H1 (cell line): ENCODE data around the gene P3H1. TPM values are rescaled to one million over a fixed set of nuclear protein-coding genes. Genes with fewer than 3 reads are reported as not detected.

Experiments
- CTCF ChIA-PET: fragments of 300-600 bp; sonication (Branson Sonifier 250); formaldehyde crosslinking; loops from one replicate; lab custom pipeline; 2021; ENCODE audit not compliant: partially characterized antibody; lab: Charles Lee
- POLR2A ChIA-PET: fragments of 300-600 bp; sonication (Branson Sonifier 250); formaldehyde crosslinking; loops from one replicate; lab custom pipeline; 2021; ENCODE audit warnings: inconsistent platforms; ENCODE audit not compliant: partially characterized antibody; lab: Charles Lee
- DNase-seq, 2 experiments: peaks; one replicate each; pipeline versions ENCODE4 v3.0.0 to v3.0.0-alpha.2; 2010 to 2022; ENCODE audit warnings: low spot score in 2 of 2, low read depth in 1 of 2, mixed read lengths in 1 of 2
- FAIRE-seq: peaks from 2 replicates; lab custom pipeline; 2011; peaks lifted over from hg19 to GRCh38; lab: Jason Lieb, UNC
- H2AFZ ChIP-seq: 2 replicates; pipeline ENCODE4 v1.8.1; 2012; ENCODE audit warnings: low read length, inconsistent platforms
- H2AK5ac ChIP-seq: 2 replicates; pipeline ENCODE4 v1.6.1; 2013; ENCODE audit warnings: low read depth, low read length
- H2BK120ac ChIP-seq: replicated peaks from 2 replicates; pipeline ENCODE3; 2013; ENCODE audit warnings: low read depth, low read length, inconsistent platforms
- H2BK12ac ChIP-seq: 2 replicates; pipeline ENCODE4 v1.6.1; 2013; ENCODE audit warnings: low read depth, low read length
- H2BK15ac ChIP-seq: 2 replicates; pipeline ENCODE4 v1.6.1; 2013; ENCODE audit warnings: low read length
- H2BK20ac ChIP-seq: 2 replicates; pipeline ENCODE4 v1.6.1; 2013; ENCODE audit warnings: low read length
- H2BK5ac ChIP-seq: 2 replicates; pipeline ENCODE4 v1.6.1; 2013; ENCODE audit warnings: low read depth, low read length
- H3K14ac ChIP-seq: 2 replicates; pipeline ENCODE4 v1.6.1; 2013; ENCODE audit warnings: inconsistent platforms; ENCODE audit not compliant: insufficient read length
- H3K18ac ChIP-seq: 2 replicates; pipeline ENCODE4 v1.6.1; 2013; ENCODE audit warnings: low read length; ENCODE audit errors: extremely low read depth
- H3K23ac ChIP-seq: 2 replicates; pipeline ENCODE4 v1.6.1; 2013; ENCODE audit warnings: inconsistent platforms; ENCODE audit not compliant: insufficient read length
- H3K23me2 ChIP-seq: 2 replicates; pipeline ENCODE4 v1.6.1; 2013; ENCODE audit warnings: low read depth, low read length
- H3K27ac ChIP-seq: 2 replicates; pipeline ENCODE4 v1.6.1; 2011; ENCODE audit warnings: low read depth, low read length, inconsistent platforms
- H3K27me3 ChIP-seq, 4 experiments: replicated peaks in 1 of 4; 1 replicate in 1 of 4; 2 replicates in 3 of 4; pipeline versions ENCODE4 v1.6.1 to v1.8.1; 2011 to 2013; ENCODE audit warnings: low read length in 3 of 4, mild to moderate bottlenecking in 3 of 4, inconsistent platforms in 2 of 4, mixed read lengths in 2 of 4, moderate library complexity in 1 of 4; ENCODE audit not compliant: control insufficient read depth in 3 of 4, insufficient read depth in 3 of 4; ENCODE audit errors: extremely low read depth in 1 of 4
- H3K36me3 ChIP-seq, 4 experiments: 2 replicates each; pipeline versions ENCODE4 v1.6.1 to v1.8.1; 2011 to 2013; ENCODE audit warnings: mild to moderate bottlenecking in 4 of 4, low read length in 3 of 4, moderate library complexity in 2 of 4, control low read depth in 1 of 4, inconsistent platforms in 1 of 4; ENCODE audit not compliant: insufficient read depth in 4 of 4, control insufficient read depth in 2 of 4
- H3K4ac ChIP-seq: replicated peaks from 2 replicates; pipeline ENCODE3; 2013; ENCODE audit warnings: low read length, low read depth, mixed read lengths, inconsistent platforms; ENCODE audit not compliant: insufficient read length
- H3K4me1 ChIP-seq, 4 experiments: replicated peaks in 1 of 4; 1 replicate in 1 of 4; 2 replicates in 3 of 4; pipeline versions ENCODE4 v1.6.1 to v1.8.1; 2011 to 2013; ENCODE audit warnings: low read length in 3 of 4, inconsistent platforms in 2 of 4, mixed read lengths in 1 of 4; ENCODE audit not compliant: insufficient read depth in 4 of 4, control insufficient read depth in 3 of 4
- H3K4me2 ChIP-seq, 2 experiments: 2 replicates each; pipeline versions ENCODE4 v1.6.1 to v1.8.1; 2011 to 2013; ENCODE audit warnings: low read depth in 2 of 2, low read length in 2 of 2, control low read depth in 1 of 2, inconsistent platforms in 1 of 2, mild to moderate bottlenecking in 1 of 2; ENCODE audit not compliant: insufficient read depth in 1 of 2
- H3K4me3 ChIP-seq, 4 experiments: fragments of 200-600, 300-600 bp in 1 of 4; sonication (generic), shearing (Covaris generic), sonication (Bioruptor Twin) in 1 of 4; 2 replicates each; pipeline versions ENCODE4 v1.5.1 to v1.8.1; 2011 to 2016; ENCODE audit warnings: low read length in 4 of 4, low read depth in 3 of 4, control low read depth in 2 of 4, inconsistent platforms in 2 of 4, mild to moderate bottlenecking in 2 of 4, mixed read lengths in 1 of 4, moderate library complexity in 1 of 4; ENCODE audit not compliant: insufficient read depth in 2 of 4; ENCODE audit errors: extremely low read depth in 1 of 4
- H3K56ac ChIP-seq: replicated peaks from 2 replicates; pipeline ENCODE3; 2013; ENCODE audit warnings: low read depth, mild to moderate bottlenecking, mixed read lengths, low read length, inconsistent platforms; ENCODE audit not compliant: insufficient read length
- H3K79me1 ChIP-seq: 2 replicates; pipeline ENCODE4 v1.6.1; 2013; ENCODE audit warnings: low read depth, low read length, control low read depth
- H3K79me2 ChIP-seq, 2 experiments: 2 replicates each; pipeline versions ENCODE4 v1.6.1 to v1.8.1; 2012 to 2013; ENCODE audit warnings: low read length in 2 of 2, mild to moderate bottlenecking in 2 of 2, inconsistent platforms in 1 of 2; ENCODE audit not compliant: insufficient read depth in 2 of 2, control insufficient read depth in 1 of 2
- H3K9ac ChIP-seq, 4 experiments: replicated peaks in 1 of 4; 1 replicate in 1 of 4; 2 replicates in 3 of 4; pipeline versions ENCODE4 v1.6.1 to v1.8.1; 2011 to 2013; ENCODE audit warnings: low read depth in 3 of 4, low read length in 3 of 4, control low read depth in 2 of 4, mild to moderate bottlenecking in 2 of 4, moderate library complexity in 2 of 4, inconsistent platforms in 1 of 4; ENCODE audit errors: extremely low read depth in 1 of 4
- H3K9me3 ChIP-seq, 2 experiments: 2 replicates each; pipeline versions ENCODE4 v1.6.1 to v1.8.1; 2012 to 2013; ENCODE audit warnings: mild to moderate bottlenecking in 2 of 2, moderate library complexity in 2 of 2, control low read depth in 1 of 2, inconsistent platforms in 1 of 2, low read depth in 1 of 2, low read length in 1 of 2, mixed read lengths in 1 of 2; ENCODE audit not compliant: insufficient read depth in 2 of 2
- H4K20me1 ChIP-seq, 2 experiments: replicated peaks in 1 of 2; 2 replicates each; pipeline versions ENCODE3 to v1.8.1; 2011 to 2013; ENCODE audit warnings: inconsistent platforms in 2 of 2, low read length in 2 of 2, mild to moderate bottlenecking in 1 of 2; ENCODE audit not compliant: insufficient read depth in 2 of 2, control insufficient read depth in 1 of 2
- H4K5ac ChIP-seq: 2 replicates; pipeline ENCODE4 v1.6.1; 2013; ENCODE audit warnings: low read length, low read depth, mixed read lengths, inconsistent platforms; ENCODE audit not compliant: insufficient read length
- H4K8ac ChIP-seq: 2 replicates; pipeline ENCODE4 v1.8.0; 2013; ENCODE audit warnings: mild to moderate bottlenecking, moderate library complexity, low read length, inconsistent platforms; ENCODE audit not compliant: insufficient read depth; ENCODE audit errors: extremely low read depth
- H4K91ac ChIP-seq: replicated peaks from 2 replicates; pipeline ENCODE3; 2013; ENCODE audit warnings: low read length, mixed read lengths, inconsistent platforms; ENCODE audit not compliant: insufficient read length
- CEBPB ChIP-seq: IDR thresholded peaks from 2 replicates; pipeline ENCODE4 v1.6.1; 2012; ENCODE audit warnings: low read depth, low read length
- EZH2 ChIP-seq: fragments of 200-600 bp; sonication (generic); IDR thresholded peaks from 2 replicates; pipeline ENCODE4 v1.7.1; 2012; ENCODE audit warnings: low read depth, mild to moderate bottlenecking, moderate library complexity, low read length, inconsistent platforms; ENCODE audit not compliant: severe bottlenecking
- HDAC2 ChIP-seq, 2 experiments: fragments of 300-600 bp in 1 of 2; sonication (generic) in 1 of 2; IDR thresholded peaks; 2 replicates each; pipeline ENCODE4 v1.6.1; 2011 to 2012; ENCODE audit warnings: low read depth in 2 of 2, low read length in 2 of 2, mild to moderate bottlenecking in 2 of 2, moderate library complexity in 2 of 2, borderline replicate concordance in 1 of 2, inconsistent platforms in 1 of 2
- HDAC6 ChIP-seq: IDR thresholded peaks from one replicate; pipeline ENCODE4 v1.7.1; 2012; ENCODE audit warnings: low read depth, mild to moderate bottlenecking, inconsistent platforms, low read length, moderate library complexity
- KDM4A ChIP-seq: IDR thresholded peaks from one replicate; pipeline ENCODE4 v1.7.1; 2012; ENCODE audit warnings: low read depth, mild to moderate bottlenecking, moderate library complexity, low read length, inconsistent platforms; ENCODE audit not compliant: severe bottlenecking
- KDM5A ChIP-seq: fragments of 200-600 bp; IDR thresholded peaks from 2 replicates; pipeline ENCODE4 v1.7.1; 2012; ENCODE audit warnings: mild to moderate bottlenecking, low read length, inconsistent platforms, mixed read lengths
- NRF1 ChIP-seq: IDR thresholded peaks from 2 replicates; pipeline ENCODE4 v1.6.1; 2011; ENCODE audit warnings: mild to moderate bottlenecking, low read depth, low read length, improper control_type of control experiment
- SIN3A ChIP-seq, 2 experiments: IDR thresholded peaks in 1 of 2; conservative IDR thresholded peaks in 1 of 2; 2 replicates each; pipeline ENCODE4 v1.6.1; 2011 to 2012; ENCODE audit warnings: low read length in 2 of 2, improper control_type of control experiment in 1 of 2, low read depth in 1 of 2, mild to moderate bottlenecking in 1 of 2
- SP1 ChIP-seq: IDR thresholded peaks from 2 replicates; pipeline ENCODE4 v1.6.1; 2011; ENCODE audit warnings: low read depth, low read length
- SUZ12 ChIP-seq: fragments of 200-600 bp; sonication (generic); IDR thresholded peaks from 2 replicates; pipeline ENCODE4 v1.6.1; 2012; ENCODE audit warnings: mild to moderate bottlenecking, inconsistent platforms, low read length, moderate library complexity, mixed read lengths
- TAF1 ChIP-seq: IDR thresholded peaks from 2 replicates; pipeline ENCODE4 v1.6.1; 2011; ENCODE audit warnings: mild to moderate bottlenecking, low read depth, low read length
- TAF7 ChIP-seq: optimal IDR thresholded peaks from 2 replicates; pipeline ENCODE3; 2011; ENCODE audit warnings: low read depth, mild to moderate bottlenecking, inconsistent platforms, low read length, moderate library complexity, borderline replicate concordance
- TBP ChIP-seq: IDR thresholded peaks from 2 replicates; pipeline ENCODE4 v1.6.1; 2011; ENCODE audit warnings: low read depth, low read length, improper control_type of control experiment
- TCF12 ChIP-seq: IDR thresholded peaks from 2 replicates; pipeline ENCODE4 v1.6.1; 2011; ENCODE audit warnings: low read depth, mild to moderate bottlenecking, low read length
- TEAD4 ChIP-seq: IDR thresholded peaks from 2 replicates; pipeline ENCODE4 v1.6.1; 2012; ENCODE audit warnings: low read depth, low read length, inconsistent platforms, mixed read lengths
- polyA plus RNA-seq, 7 experiments: library from polyadenylated mRNA; depleted of rRNA in 3 of 7; stranded (reverse) in 5 of 7; unstranded in 2 of 7; fragments of >200 nt in 5 of 7; fragments of 200-250 nt in 2 of 7; gene quantifications; 1 replicate in 5 of 7; 2 replicates in 1 of 7; 4 replicates in 1 of 7; pipeline versions ENCODE4 v1.2.1 to v1.2.3, GENCODE V29; 2011 to 2013; ENCODE audit warnings: missing spikeins in 2 of 7, mixed read lengths in 2 of 7
- total RNA-seq: library from RNA; stranded (reverse); fragmentation: NEBNext Ultra II Directional; extraction: Animal tissue kit (Norgen Biotek cat#: 25700); gene quantifications from 2 replicates; pipeline ENCODE4 v1.2.1, GENCODE V29; 2021

P3H1 gene
- total and polyA plus RNA-seq, 2 of the 8 experiments (the other 6 are each of a cell fraction or from before 2014, with no cell fraction given): 58.4 to 87.5 TPM

GRCh38 chr1:42806171-42806570 is 39.3 kb upstream of the P3H1 start:
- no peak overlapping the region for H3K4ac ChIP-seq
- no peak overlapping the region for H3K14ac ChIP-seq
- peaks cover 0 to 12% (median 2%) of the 10 kb centered on the region in 4 experiments; a peak in 4 of 8 replicates for H3K36me3 ChIP-seq
- H2BK15ac ChIP-seq: no peak overlapping the region
- H3K79me1 ChIP-seq: no peaks in the 10 kb centered on the region
- H2BK20ac ChIP-seq: no peak overlapping the region
- DNase-seq: no peak
- H3K4me1 ChIP-seq: no peaks in the 10 kb centered on the region
- H2AK5ac ChIP-seq: no peak overlapping the region
- no peaks in the 10 kb centered on the region for H4K20me1 ChIP-seq
- ChIA-PET CTCF (interaction anchor here (0.6 kb wide), 1 partner anchor 34 kb away, joined by 3 read pairs; no protein-coding TSS in a partner anchor), POLR2A (interaction anchor here (2.7 kb wide), 1 partner anchor 10 kb away, joined by 12 read pairs; the partner anchor contains the start of gene ERMAP)
- H3K9ac ChIP-seq: no peak overlapping the region
- peaks cover 9 to 11% of the 10 kb centered on the region in 2 experiments for H3K9me3 ChIP-seq
- no peak overlapping the region for H4K91ac ChIP-seq
- no peak overlapping the region for H2BK5ac ChIP-seq
- no peak overlapping the region for H4K5ac ChIP-seq
- H3K79me2 ChIP-seq: no peaks in the 10 kb centered on the region
- no peak overlapping the region for H3K4me3 ChIP-seq
- H4K8ac ChIP-seq: no peak overlapping the region
- H3K4me2 ChIP-seq: no peak overlapping the region
- TF ChIP-seq HDAC2 (IDR thresholded peaks at IDR 0.05; ENCODE audit: borderline replicate concordance in 1 of 2, low read depth in 2 of 2, low read length in 2 of 2) (no peak), TAF1 (no peak), KDM4A (no peak), TCF12 (no peak), HDAC6 (no peak), NRF1 (no peak), EZH2 (no peak), TEAD4 (no peak), KDM5A (no peak), SP1 (no peak), CEBPB (no peak), SUZ12 (no peak), TBP (no peak), SIN3A (conservative IDR thresholded peaks at IDR 0.05 in 1 of 2, IDR thresholded peaks at IDR 0.05 in 1 of 2; ENCODE audit: low read depth in 1 of 2, low read length in 2 of 2) (no peak), TAF7 (no peak)
- H2BK120ac ChIP-seq: no peak overlapping the region
- no peak overlapping the region for H3K18ac ChIP-seq
- no peaks in the 10 kb centered on the region for H3K23me2 ChIP-seq
- FAIRE-seq: no peak
- no peak overlapping the region for H3K27ac ChIP-seq
- no peak overlapping the region for H2AFZ ChIP-seq
- H3K23ac ChIP-seq: no peak overlapping the region
- H3K27me3 ChIP-seq: no peaks in the 10 kb centered on the region
- no peak overlapping the region for H3K56ac ChIP-seq
- H2BK12ac ChIP-seq: no peak overlapping the region
